ENCODE measurements around the gene TENM3.

The TENM3 gene

GRCh38 chr4:182643801-182644682 is 400.8 kb downstream of the TENM3 start:
- H3K4me3 ChIP-seq (ENCODE audit: low read length): peak overlapping the region; percentile 36
- peak overlapping the region; percentile 62 for H3K9ac ChIP-seq (ENCODE audit: low read depth, low read length)
- peaks cover 19% of the 10 kb centered on the region for H3K4me1 ChIP-seq (ENCODE audit: control insufficient read depth, insufficient read depth, low read length)
- H3K4me2 ChIP-seq (ENCODE audit: low read length): peak overlapping the region; percentile 48
- H3K27me3 ChIP-seq (ENCODE audit: control insufficient read depth, insufficient read depth, low read length): no peaks in the 10 kb centered on the region
- H3K9me3 ChIP-seq (replicated peaks; ENCODE audit: low read length): peaks cover 4% of the 10 kb centered on the region
- H3K36me3 ChIP-seq (ENCODE audit: insufficient read depth, low read length): no peaks in the 10 kb centered on the region

GRCh38 chr4:182644683-182645050 is 401.5 kb downstream of the TENM3 start:
- peaks cover 4% of the 10 kb centered on the region for H3K9me3 ChIP-seq (replicated peaks; ENCODE audit: low read length)
- H3K4me1 ChIP-seq (ENCODE audit: control insufficient read depth, insufficient read depth, low read length): peaks cover 21% of the 10 kb centered on the region
- no peak overlapping the region for H3K4me2 ChIP-seq (ENCODE audit: low read length)

GRCh38 chr4:182645511-182645910 is 402.3 kb downstream of the TENM3 start:
- no peaks in the 10 kb centered on the region for H3K36me3 ChIP-seq (ENCODE audit: insufficient read depth, low read length)

More at GRCh38 chr4:182644683-182645050, 401.5 kb downstream of the TENM3 start:
- Histone ChIP-seq H3K36me3 (ENCODE audit: insufficient read depth, low read length) (no peaks in the 10 kb centered on the region), H3K27me3 (ENCODE audit: control insufficient read depth, insufficient read depth, low read length) (no peaks in the 10 kb centered on the region), H3K9ac (ENCODE audit: low read depth, low read length) (no peak overlapping the region), H3K4me3 (ENCODE audit: low read length) (no peak overlapping the region)

GRCh38 chr4:182647646-182648300 is 404.6 kb downstream of the TENM3 start:
- Histone ChIP-seq H3K9me3 (replicated peaks; ENCODE audit: low read length) (peaks cover 4% of the 10 kb centered on the region), H3K4me1 (ENCODE audit: control insufficient read depth, insufficient read depth, low read length) (peaks cover 23% of the 10 kb centered on the region), H3K36me3 (ENCODE audit: insufficient read depth, low read length) (no peaks in the 10 kb centered on the region), H3K4me3 (ENCODE audit: low read length) (no peak overlapping the region), H3K9ac (ENCODE audit: low read depth, low read length) (no peak overlapping the region), H3K4me2 (ENCODE audit: low read length) (no peak overlapping the region), H3K27me3 (ENCODE audit: control insufficient read depth, insufficient read depth, low read length) (no peaks in the 10 kb centered on the region)

More at GRCh38 chr4:182645511-182645910, 402.3 kb downstream of the TENM3 start:
- Histone ChIP-seq H3K4me3 (ENCODE audit: low read length) (no peak overlapping the region), H3K4me2 (ENCODE audit: low read length) (no peak overlapping the region), H3K4me1 (ENCODE audit: control insufficient read depth, insufficient read depth, low read length) (peaks cover 26% of the 10 kb centered on the region), H3K9ac (ENCODE audit: low read depth, low read length) (no peak overlapping the region), H3K9me3 (replicated peaks; ENCODE audit: low read length) (peaks cover 4% of the 10 kb centered on the region), H3K27me3 (ENCODE audit: control insufficient read depth, insufficient read depth, low read length) (no peaks in the 10 kb centered on the region)

- Histone ChIP-seq H3K36me3 (ENCODE audit: insufficient read depth, low read length) (no peaks in the 10 kb centered on the region), H3K4me1 (ENCODE audit: control insufficient read depth, insufficient read depth, low read length) (peaks cover 13% of the 10 kb centered on the region), H3K4me2 (ENCODE audit: low read length) (no peak overlapping the region), H3K4me3 (ENCODE audit: low read length) (no peak overlapping the region), H3K9me3 (replicated peaks; ENCODE audit: low read length) (peaks cover 4% of the 10 kb centered on the region), H3K9ac (ENCODE audit: low read depth, low read length) (no peak overlapping the region), H3K27me3 (ENCODE audit: control insufficient read depth, insufficient read depth, low read length) (no peaks in the 10 kb centered on the region)
These were observed 405.6 kb downstream of the TENM3 start for GRCh38 chr4:182648766-182649165.

- Histone ChIP-seq H3K4me2 (ENCODE audit: low read length) (no peak overlapping the region), H3K4me1 (ENCODE audit: control insufficient read depth, insufficient read depth, low read length) (peaks cover 7% of the 10 kb centered on the region), H3K9me3 (replicated peaks; ENCODE audit: low read length) (peaks cover 4% of the 10 kb centered on the region), H3K27me3 (ENCODE audit: control insufficient read depth, insufficient read depth, low read length) (no peaks in the 10 kb centered on the region), H3K36me3 (ENCODE audit: insufficient read depth, low read length) (no peaks in the 10 kb centered on the region), H3K9ac (ENCODE audit: low read depth, low read length) (no peak overlapping the region), H3K4me3 (ENCODE audit: low read length) (no peak overlapping the region)
These were observed 406.7 kb downstream of the TENM3 start for GRCh38 chr4:182649698-182650477.

GRCh38 chr4:182653596-182653995 is 410.4 kb downstream of the TENM3 start:
- H3K9ac ChIP-seq (ENCODE audit: low read depth, low read length): no peak overlapping the region
- H3K4me1 ChIP-seq (ENCODE audit: control insufficient read depth, insufficient read depth, low read length): peaks cover 7% of the 10 kb centered on the region
- H3K36me3 ChIP-seq (ENCODE audit: insufficient read depth, low read length): no peaks in the 10 kb centered on the region
- no peaks in the 10 kb centered on the region for H3K27me3 ChIP-seq (ENCODE audit: control insufficient read depth, insufficient read depth, low read length)
- H3K9me3 ChIP-seq (replicated peaks; ENCODE audit: low read length): no peaks in the 10 kb centered on the region
- no peak overlapping the region for H3K4me2 ChIP-seq (ENCODE audit: low read length)
- no peak overlapping the region for H3K4me3 ChIP-seq (ENCODE audit: low read length)

GRCh38 chr4:182655340-182655739 is 412.1 kb downstream of the TENM3 start:
- H3K9ac ChIP-seq (ENCODE audit: low read depth, low read length): no peak overlapping the region
- no peak overlapping the region for H3K4me3 ChIP-seq (ENCODE audit: low read length)
- H3K9me3 ChIP-seq (replicated peaks; ENCODE audit: low read length): no peaks in the 10 kb centered on the region
- no peaks in the 10 kb centered on the region for H3K27me3 ChIP-seq (ENCODE audit: control insufficient read depth, insufficient read depth, low read length)
- no peaks in the 10 kb centered on the region for H3K36me3 ChIP-seq (ENCODE audit: insufficient read depth, low read length)
- no peak overlapping the region for H3K4me2 ChIP-seq (ENCODE audit: low read length)
- H3K4me1 ChIP-seq (ENCODE audit: control insufficient read depth, insufficient read depth, low read length): no peaks in the 10 kb centered on the region

GRCh38 chr4:182662551-182662950 is 419.3 kb downstream of the TENM3 start:
- Histone ChIP-seq H3K4me2 (ENCODE audit: low read length) (no peak overlapping the region), H3K4me3 (ENCODE audit: low read length) (no peak overlapping the region), H3K36me3 (ENCODE audit: insufficient read depth, low read length) (no peaks in the 10 kb centered on the region), H3K27me3 (ENCODE audit: control insufficient read depth, insufficient read depth, low read length) (no peaks in the 10 kb centered on the region), H3K4me1 (ENCODE audit: control insufficient read depth, insufficient read depth, low read length) (no peaks in the 10 kb centered on the region), H3K9me3 (replicated peaks; ENCODE audit: low read length) (no peaks in the 10 kb centered on the region), H3K9ac (ENCODE audit: low read depth, low read length) (no peak overlapping the region)

- H3K36me3 ChIP-seq (ENCODE audit: insufficient read depth, low read length): no peaks in the 10 kb centered on the region
- H3K4me3 ChIP-seq (ENCODE audit: low read length): no peak overlapping the region
- H3K4me1 ChIP-seq (ENCODE audit: control insufficient read depth, insufficient read depth, low read length): no peaks in the 10 kb centered on the region
- no peaks in the 10 kb centered on the region for H3K9me3 ChIP-seq (replicated peaks; ENCODE audit: low read length)
- H3K9ac ChIP-seq (ENCODE audit: low read depth, low read length): no peak overlapping the region
- no peak overlapping the region for H3K4me2 ChIP-seq (ENCODE audit: low read length)
- H3K27me3 ChIP-seq (ENCODE audit: control insufficient read depth, insufficient read depth, low read length): no peaks in the 10 kb centered on the region
These were observed 428.0 kb downstream of the TENM3 start for GRCh38 chr4:182671231-182671630.

GRCh38 chr4:182671749-182672148 is 428.5 kb downstream of the TENM3 start:
- H3K9me3 ChIP-seq (replicated peaks; ENCODE audit: low read length): no peaks in the 10 kb centered on the region
- no peak overlapping the region for H3K9ac ChIP-seq (ENCODE audit: low read depth, low read length)
- no peak overlapping the region for H3K4me3 ChIP-seq (ENCODE audit: low read length)
- H3K36me3 ChIP-seq (ENCODE audit: insufficient read depth, low read length): no peaks in the 10 kb centered on the region
- no peak overlapping the region for H3K4me2 ChIP-seq (ENCODE audit: low read length)
- H3K27me3 ChIP-seq (ENCODE audit: control insufficient read depth, insufficient read depth, low read length): no peaks in the 10 kb centered on the region
- no peaks in the 10 kb centered on the region for H3K4me1 ChIP-seq (ENCODE audit: control insufficient read depth, insufficient read depth, low read length)

Data from skeletal muscle satellite cell (primary cell).